ENCODE results near the gene GGA2. TPM values are rescaled to one million over a fixed set of nuclear protein-coding genes. Genes with fewer than 3 reads are reported as not detected.
A peak's percentile ranks its signal among the peaks of the same experiment; 100 is the strongest.

The GGA2 gene
- total and polyA plus RNA-seq, 9 donors, result 27.1 to 141 (median 83.3) TPM

- intact Hi-C loops (cut with DNase I), result loop anchor here in 1 of 4 donors (10.0 kb wide), 1 partner anchor 50 kb away; the partner anchor contains the start of genes EARS2 and UBFD1
- peak; percentile 41 to 72 (median 60) for DNase-seq
- H3K4me3 ChIP-seq, result no peak overlapping the region
- 28 to 34% (median 29%) methylated on average over 13 of the region's 13 CpGs for WGBS, 3 donors
- no peaks in the 10 kb centered on the region for H3K9me3 ChIP-seq
- no peaks in the 10 kb centered on the region for H3K27me3 ChIP-seq
- peaks cover 53% of the 10 kb centered on the region for H3K4me1 ChIP-seq (ENCODE audit: insufficient read depth)
- H3K27ac ChIP-seq, result peak overlapping the region in 1 of 2 donors; percentile 35
- TF ChIP-seq CTCF (IDR thresholded peaks at IDR 0.05) (no peak), EP300 (IDR thresholded peaks at IDR 0.05) (no peak), POLR2A (IDR thresholded peaks at IDR 0.05) (no peak)
- H3K36me3 ChIP-seq, result no peaks in the 10 kb centered on the region
Observed at GRCh38 chr16:23504453-23505179, 5.7 kb downstream of the GGA2 start.

- intact Hi-C loops (cut with DNase I), result loop anchor here in 1 of 4 donors (10.0 kb wide), 1 partner anchor 51 kb away; the partner anchor contains the start of genes EARS2 and UBFD1
- TF ChIP-seq CTCF (IDR thresholded peaks at IDR 0.05), result no peak
- Histone ChIP-seq H3K4me1 (ENCODE audit: insufficient read depth) (peaks cover 55% of the 10 kb centered on the region), H3K9me3 (no peaks in the 10 kb centered on the region), H3K4me3 (no peak overlapping the region), H3K27ac (peak overlapping the region in 1 of 2 donors; percentile 26), H3K36me3 (no peaks in the 10 kb centered on the region), H3K27me3 (no peaks in the 10 kb centered on the region)
- WGBS, 3 donors, result 65 to 74% (median 70%) methylated on average over 5 of the region's 5 CpGs
- DNase-seq, result no peak
Observed at GRCh38 chr16:23504076-23504452, 6.2 kb downstream of the GGA2 start.

- WGBS, 3 donors, result 39 to 63% (median 61%) methylated on average over 2 of the region's 2 CpGs
- intact Hi-C loops (cut with DNase I), result loop anchor here in 1 of 4 donors (10.0 kb wide), 1 partner anchor 52 kb away; the partner anchor contains the start of genes EARS2 and UBFD1
- no peak for DNase-seq
- H3K27ac ChIP-seq, result peak overlapping the region in 1 of 2 donors; percentile 68
- peaks cover 55% of the 10 kb centered on the region for H3K4me1 ChIP-seq (ENCODE audit: insufficient read depth)
- TF ChIP-seq CTCF (IDR thresholded peaks at IDR 0.05) (no peak), EP300 (IDR thresholded peaks at IDR 0.05) (no peak), POLR2A (IDR thresholded peaks at IDR 0.05) (no peak)
- no peaks in the 10 kb centered on the region for H3K36me3 ChIP-seq
- H3K27me3 ChIP-seq, result no peaks in the 10 kb centered on the region
- H3K9me3 ChIP-seq, result no peaks in the 10 kb centered on the region
- no peak overlapping the region for H3K4me3 ChIP-seq
Observed at GRCh38 chr16:23502466-23502865, 7.8 kb downstream of the GGA2 start.

- peak in 3 of 5 donors; percentile 37 to 50 (median 39) for DNase-seq
- TF ChIP-seq POLR2A (IDR thresholded peaks at IDR 0.05) (no peak), CTCF (IDR thresholded peaks at IDR 0.05) (no peak), EP300 (IDR thresholded peaks at IDR 0.05) (no peak)
- Histone ChIP-seq H3K4me3 (no peak overlapping the region), H3K9me3 (no peaks in the 10 kb centered on the region), H3K4me1 (ENCODE audit: insufficient read depth) (peaks cover 55% of the 10 kb centered on the region), H3K27me3 (no peaks in the 10 kb centered on the region), H3K27ac (peak overlapping the region in 1 of 2 donors; percentile 68), H3K36me3 (no peaks in the 10 kb centered on the region)
- intact Hi-C loops (cut with DNase I), result loop anchor here in 1 of 4 donors (10.0 kb wide), 1 partner anchor 54 kb away; the partner anchor contains the start of genes EARS2 and UBFD1
- WGBS, 3 donors, result 7 to 36% (median 24%) methylated on average over 5 of the region's 5 CpGs
Observed at GRCh38 chr16:23501291-23501690, 9.0 kb downstream of the GGA2 start.
